GM21528 (cell line): Measurements from ENCODE around the gene SEMA3C.

Experiments
- ATAC-seq: cut with Tn5 transposase; IDR thresholded peaks from one replicate; pipeline ENCODE4 v1.9.1; 2021; ENCODE audit warnings: mild to moderate bottlenecking, moderate library complexity; ENCODE audit not compliant: unreplicated experiment, low FRiP score

SEMA3C gene

GRCh38 chr7:80890426-80891258 is 28.2 kb downstream of the SEMA3C start:
- no peak for ATAC-seq

GRCh38 chr7:80889525-80889924 is 29.3 kb downstream of the SEMA3C start:
- ATAC-seq = no peak

- no peak for ATAC-seq
These were observed 33.1 kb downstream of the SEMA3C start for GRCh38 chr7:80885757-80886156.

- ATAC-seq = no peak
These were observed 34.2 kb downstream of the SEMA3C start for GRCh38 chr7:80884511-80885195.

- no peak for ATAC-seq
These were observed 35.5 kb downstream of the SEMA3C start for GRCh38 chr7:80883154-80884025.

- no peak for ATAC-seq
These were observed 36.5 kb downstream of the SEMA3C start for GRCh38 chr7:80882213-80882801.

GRCh38 chr7:80881351-80881900 is 37.4 kb downstream of the SEMA3C start:
- no peak for ATAC-seq

- no peak for ATAC-seq
These were observed 39.0 kb downstream of the SEMA3C start for GRCh38 chr7:80879849-80880248.

- ATAC-seq = no peak
These were observed 41.9 kb downstream of the SEMA3C start for GRCh38 chr7:80876894-80877414.

- ATAC-seq = no peak
These were observed 43.2 kb downstream of the SEMA3C start for GRCh38 chr7:80875537-80876120.

- no peak for ATAC-seq
These were observed 45.7 kb downstream of the SEMA3C start for GRCh38 chr7:80873140-80873539.

GRCh38 chr7:80871228-80871627 is 47.6 kb downstream of the SEMA3C start:
- no peak for ATAC-seq

GRCh38 chr7:80870813-80871212 is 48.0 kb downstream of the SEMA3C start:
- no peak for ATAC-seq

- no peak for ATAC-seq
These were observed 48.8 kb downstream of the SEMA3C start for GRCh38 chr7:80869821-80870751.

GRCh38 chr7:80869106-80869784 is 49.6 kb downstream of the SEMA3C start:
- ATAC-seq = no peak

GRCh38 chr7:80868566-80868965 is 50.3 kb downstream of the SEMA3C start:
- ATAC-seq = no peak

- no peak for ATAC-seq
These were observed 58.3 kb downstream of the SEMA3C start for GRCh38 chr7:80860554-80860953.
